SKM-1 (cell line): ENCODE results near the gene KLHL10.
"Not testable (repeated sequence)": the region's sequence is repeated elsewhere in the genome, so short reads cannot be mapped to it uniquely, and the experiment has no call there.

ENCODE experiments used
- DNase-seq: peaks from one replicate; lab custom pipeline; 2025; ENCODE audit not compliant: unreplicated experiment; lab: John Stamatoyannopoulos, UW

Gene KLHL10

GRCh38 chr17:41813152-41813680, 24.4 kb upstream of the KLHL10 start:
- DNase-seq, result no peak

DNA sequence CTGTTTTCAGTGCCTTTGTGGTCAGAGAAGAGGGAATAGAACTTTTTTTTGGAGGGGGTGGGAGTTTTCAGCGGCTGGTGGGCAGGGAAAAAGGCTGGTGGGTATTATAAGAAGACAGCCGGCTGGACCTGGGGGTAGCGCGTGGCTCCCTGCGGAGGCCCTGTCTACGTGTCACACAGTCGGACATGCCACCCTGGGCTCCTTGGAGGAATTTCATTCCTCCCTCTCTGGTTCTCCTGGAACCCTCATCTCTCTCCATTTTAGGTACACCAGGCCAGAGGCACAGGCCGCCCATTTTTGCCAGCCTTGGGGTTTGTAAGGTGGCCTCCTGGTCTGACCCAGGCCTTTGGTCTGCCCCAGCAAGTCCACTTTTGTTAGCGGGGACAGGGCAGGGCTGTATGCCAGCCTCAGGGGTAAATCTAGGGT, 23.9 kb upstream of the KLHL10 start:
- no peak for DNase-seq

GRCh38 chr17:41814195-41814594, 23.4 kb upstream of the KLHL10 start:
- no peak for DNase-seq

GRCh38 chr17:41816637-41817320, 20.8 kb upstream of the KLHL10 start:
- DNase-seq, result no peak

- DNase-seq, result no peak
These were observed 19.6 kb upstream of the KLHL10 start for GRCh38 chr17:41818024-41818423.

- DNase-seq, result no peak
These were observed 15.8 kb upstream of the KLHL10 start for GRCh38 chr17:41821776-41822175.

GRCh38 chr17:41822216-41823140, 15.1 kb upstream of the KLHL10 start:
- no peak for DNase-seq

GRCh38 chr17:41823141-41823524, 14.5 kb upstream of the KLHL10 start:
- no peak for DNase-seq

DNA sequence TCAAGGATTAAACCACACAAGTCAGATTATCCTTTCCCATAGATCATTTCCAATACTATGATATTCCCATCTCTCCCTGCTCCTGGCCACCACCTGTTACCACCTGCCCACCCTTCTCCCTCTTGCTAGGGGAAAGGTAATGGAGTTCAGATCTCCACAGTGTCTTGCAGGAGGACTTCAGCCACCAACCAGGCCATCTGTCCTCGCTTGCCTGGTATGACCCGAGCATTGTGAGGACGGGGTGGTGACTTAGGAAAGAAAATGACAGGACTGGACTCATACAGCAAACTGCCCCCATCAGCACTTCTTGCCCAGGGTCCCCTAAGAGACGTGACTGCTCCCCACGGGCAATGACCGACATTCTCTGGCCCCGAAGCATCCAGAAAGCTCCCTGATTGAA, 14.0 kb upstream of the KLHL10 start:
- DNase-seq, result no peak

GRCh38 chr17:41824086-41824485, 13.5 kb upstream of the KLHL10 start:
- DNase-seq, result no peak

GRCh38 chr17:41825175-41825845, 12.3 kb upstream of the KLHL10 start:
- DNase-seq, result no peak

- DNase-seq, result not testable (repeated sequence)
These were observed 7.7 kb upstream of the KLHL10 start for GRCh38 chr17:41829961-41830360.

- peak; percentile 13 for DNase-seq
These were observed 2.3 kb upstream of the KLHL10 start for GRCh38 chr17:41835214-41835799.

GRCh38 chr17:41835800-41836549, 1.6 kb upstream of the KLHL10 start, which contains the start of gene NT5C3B:
TSS of gene NT5C3B (minus strand) at chr17:41836232. CDS start at chr17:41836193, 39 bp downstream.
- peak; percentile 33 for DNase-seq

DNA sequence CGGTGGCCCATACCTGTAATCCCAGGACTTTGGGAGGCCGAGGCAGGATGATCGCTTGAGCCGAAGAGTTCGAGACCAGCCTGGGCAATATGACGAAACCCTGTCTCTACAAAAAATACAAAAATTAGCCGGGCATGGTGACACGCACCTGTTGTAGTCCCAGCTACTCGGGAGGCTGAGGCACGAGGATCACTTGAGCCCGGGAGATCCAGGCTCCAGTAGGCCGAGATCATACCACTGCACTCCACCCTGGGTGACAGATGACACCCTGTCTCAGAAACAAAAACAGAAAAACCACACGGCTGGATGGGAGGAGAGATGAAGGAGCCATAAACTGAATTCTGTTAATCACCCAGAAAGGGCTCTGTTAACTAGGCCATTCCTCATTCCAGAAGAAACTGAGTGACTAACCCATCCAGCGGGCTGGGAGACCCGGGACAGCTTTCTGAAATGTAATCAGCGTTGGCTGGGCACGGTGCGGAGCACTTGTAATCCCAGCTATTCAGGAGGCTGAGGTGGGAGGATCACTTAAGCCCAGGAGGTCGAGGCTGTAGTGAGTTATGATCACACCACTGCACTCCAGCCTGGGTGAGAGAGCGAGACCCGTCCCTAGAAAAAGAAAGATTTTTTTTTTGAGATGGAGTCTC, 952 bp upstream of the KLHL10 start:
- DNase-seq, result no peak

GRCh38 chr17:41839448-41839847, 1.8 kb downstream of the KLHL10 start:
- DNase-seq, result not testable (repeated sequence)

GRCh38 chr17:41840781-41841180, 3.2 kb downstream of the KLHL10 start:
- not testable (repeated sequence) for DNase-seq

GRCh38 chr17:41844971-41845370, 7.3 kb downstream of the KLHL10 start:
- DNase-seq, result no peak

GRCh38 chr17:41848788-41849187, 11.2 kb downstream of the KLHL10 start:
- no peak for DNase-seq
